HepG2 (cell line): ENCODE results near the gene PADI2. TPM values are rescaled to one million over a fixed set of nuclear protein-coding genes. Genes with fewer than 3 reads are reported as not detected.

Experiments
- ATAC-seq: fragments of 200-7000 bp; cut with Tn5 transposase; 3 replicates; pipeline ENCODE4 v1.9.1; 2020; ENCODE audit warnings: mild to moderate bottlenecking, moderate library complexity
- BruUV-seq: library from RNA; stranded (reverse); fragments of 400-500 nt; replicated peaks from 2 replicates; lab custom pipeline; 2021; lab: Mats Ljungman, UMichigan
- CTCF ChIA-PET: fragments of 300-600 bp; formaldehyde crosslinking; extraction: SDS; loops from one replicate; lab custom pipeline; 2021; ENCODE audit warnings: low total read pairs, inconsistent platforms, low intra/inter-chr PET ratio; lab: Yijun Ruan, JAX
- POLR2A ChIA-PET: fragments of 350-600 bp; sonication (Branson Sonifier 250); formaldehyde crosslinking; loops from one replicate; lab custom pipeline; 2020; ENCODE audit warnings: antibody characterized with exemption, inconsistent platforms; lab: Yijun Ruan, JAX
- DNase-seq: peaks from one replicate; pipeline ENCODE4 v3.0.0-alpha.2; 2015; ENCODE audit warnings: low spot score
- FAIRE-seq: peaks from 3 replicates; lab custom pipeline; 2011; peaks lifted over from hg19 to GRCh38; lab: Jason Lieb, UNC
- H2AFZ ChIP-seq: one replicate; pipeline ENCODE4 v1.6.1; 2011; ENCODE audit warnings: low read length, inconsistent platforms
- H3K27ac ChIP-seq: fragments of 300-600 bp; 3 replicates; pipeline ENCODE4 v1.8.0; 2011; ENCODE audit warnings: mixed run types, mild to moderate bottlenecking, mixed read lengths, low read length, inconsistent platforms; ENCODE audit not compliant: insufficient read depth; ENCODE audit errors: extremely low read length
- H3K27me3 ChIP-seq, 2 experiments: fragments of 200-600 bp in 1 of 2; 2 replicates in 1 of 2; 3 replicates in 1 of 2; pipeline versions ENCODE4 v1.6.0 to v1.8.0; 2011; ENCODE audit warnings: low read length in 2 of 2, mild to moderate bottlenecking in 2 of 2, moderate library complexity in 2 of 2, inconsistent platforms in 1 of 2; ENCODE audit not compliant: insufficient read depth in 2 of 2, control insufficient read depth in 1 of 2
- H3K36me3 ChIP-seq, 2 experiments: fragments of 200-600 bp in 1 of 2; replicated peaks in 1 of 2; 2 replicates in 1 of 2; 3 replicates in 1 of 2; pipeline versions ENCODE4 v1.5.1 to v1.8.0; 2011; ENCODE audit warnings: low read length in 2 of 2, inconsistent platforms in 1 of 2; ENCODE audit not compliant: insufficient read depth in 2 of 2, control insufficient read depth in 1 of 2
- H3K4me1 ChIP-seq: 2 replicates; pipeline ENCODE4 v1.5.1; 2012; ENCODE audit warnings: low read length, inconsistent platforms; ENCODE audit not compliant: insufficient read depth
- H3K4me2 ChIP-seq: 2 replicates; pipeline ENCODE4 v1.6.0; 2011; ENCODE audit warnings: low read depth, low read length, inconsistent platforms
- H3K4me3 ChIP-seq, 3 experiments: fragments of 200-600 bp in 1 of 3; sonication (generic), shearing (Covaris generic) in 1 of 3; replicated peaks in 1 of 3; 2 replicates each; pipeline ENCODE4 v1.5.1; 2011 to 2016; ENCODE audit warnings: low read length in 3 of 3, inconsistent platforms in 2 of 3, low read depth in 2 of 3, mild to moderate bottlenecking in 2 of 3, control low read depth in 1 of 3, mixed read lengths in 1 of 3; ENCODE audit not compliant: insufficient read depth in 1 of 3
- H3K79me2 ChIP-seq: one replicate; pipeline ENCODE4 v1.6.1; 2011; ENCODE audit warnings: low read length, inconsistent platforms; ENCODE audit not compliant: insufficient read depth
- H3K9ac ChIP-seq: 2 replicates; pipeline ENCODE4 v1.6.0; 2011; ENCODE audit warnings: mild to moderate bottlenecking, low read depth, low read length, inconsistent platforms; ENCODE audit not compliant: insufficient read depth
- H3K9me3 ChIP-seq: 2 replicates; pipeline ENCODE4 v1.5.1; 2012; ENCODE audit warnings: mild to moderate bottlenecking, low read length
- H4K20me1 ChIP-seq: 2 replicates; pipeline ENCODE4 v1.6.0; 2011; ENCODE audit warnings: inconsistent platforms, mild to moderate bottlenecking, low read length, moderate library complexity; ENCODE audit not compliant: insufficient read depth
- EZH2 ChIP-seq: conservative IDR thresholded peaks from 2 replicates; pipeline ENCODE4 v1.6.1; 2012; ENCODE audit warnings: mild to moderate bottlenecking, low read depth, low read length, moderate library complexity
- HCFC1 ChIP-seq: fragments of 150-350 bp; IDR thresholded peaks from 2 replicates; pipeline ENCODE4 v1.6.1; 2014; ENCODE audit warnings: low read depth, low read length
- HNRNPLL ChIP-seq: fragments of 200-400 bp; formaldehyde crosslinking; IDR thresholded peaks from 2 replicates; pipeline ENCODE4 v1.6.1; 2017; ENCODE audit warnings: mild to moderate bottlenecking, low read depth, low read length; ENCODE audit not compliant: poor library complexity, severe bottlenecking
- KMT2A ChIP-seq: sonication (generic); formaldehyde crosslinking; IDR thresholded peaks from 2 replicates; pipeline ENCODE4 v1.4.0; 2020; ENCODE audit warnings: missing genetic modification reagents
- MAZ ChIP-seq, 2 experiments: sonication (generic) in 1 of 2; formaldehyde crosslinking in 1 of 2; IDR thresholded peaks; 2 replicates each; pipeline versions ENCODE4 v1.5.0 to v1.6.1; 2012 to 2020; ENCODE audit warnings: low read depth in 2 of 2, mild to moderate bottlenecking in 2 of 2, borderline replicate concordance in 1 of 2, improper control_type of control experiment in 1 of 2, low read length in 1 of 2, missing genetic modification reagents in 1 of 2, moderate library complexity in 1 of 2
- SIX4 ChIP-seq: sonication (generic); formaldehyde crosslinking; IDR thresholded peaks from 2 replicates; pipeline ENCODE4 v1.4.0; 2020; ENCODE audit warnings: missing genetic modification reagents
- ZBTB21 ChIP-seq: sonication (generic); formaldehyde crosslinking; IDR thresholded peaks from 2 replicates; pipeline ENCODE4 v1.4.0; 2020; ENCODE audit warnings: missing genetic modification reagents
- ZNF224 ChIP-seq: sonication (generic); formaldehyde crosslinking; IDR thresholded peaks from 2 replicates; pipeline ENCODE4 v1.5.0; 2020; ENCODE audit warnings: mild to moderate bottlenecking, missing genetic modification reagents
- ZNF232 ChIP-seq: sonication (generic); formaldehyde crosslinking; IDR thresholded peaks from 2 replicates; pipeline ENCODE4 v1.4.0; 2020; ENCODE audit warnings: missing genetic modification reagents, borderline replicate concordance
- ZNF496 ChIP-seq: sonication (generic); formaldehyde crosslinking; IDR thresholded peaks from 2 replicates; pipeline ENCODE4 v1.8.1; 2023; ENCODE audit warnings: mild to moderate bottlenecking, moderate library complexity, missing genetic modification reagents; ENCODE audit not compliant: insufficient replicate concordance
- ZNF879 ChIP-seq: sonication (generic); formaldehyde crosslinking; IDR thresholded peaks from 2 replicates; pipeline ENCODE4 v1.8.1; 2023; ENCODE audit warnings: missing genetic modification reagents
- WGBS: methylation state at CpG from one replicate; pipeline ENCODE4 v1.1.6; 2017; ENCODE audit warnings: low lambda C conversion rate; 5-methylcytosine and 5-hydroxymethylcytosine counted together
- in situ Hi-C: cut with HindIII; loops from 2 replicates; pipeline ENCODE4 v1.10.0; 2017; ENCODE audit warnings: low pct_unique_long_range_greater_than_20kb; ENCODE audit not compliant: extremely low pct_ligation_motif_present
- intact Hi-C: fragments of 100-400 bp; cut with micrococcal nuclease; formaldehyde crosslinking; loops from one replicate; pipeline ENCODE4 v1.10.0; 2022; ENCODE audit not compliant: unreplicated experiment
- polyA plus RNA-seq, 8 experiments: library from polyadenylated mRNA; depleted of rRNA in 3 of 8; stranded (reverse) in 7 of 8; unstranded in 1 of 8; fragments of >200 nt; fragmentation: Illumina TruSeq in 4 of 8; extraction: Trizol in 4 of 8; gene quantifications; 2 replicates each; pipeline versions ENCODE4 v1.2.1 to v1.2.3, GENCODE V29; 2011 to 2016; ENCODE audit warnings: low read depth in 4 of 8, missing spikeins in 1 of 8, mixed read lengths in 1 of 8; ENCODE audit not compliant: insufficient read depth in 1 of 8
- total RNA-seq, 5 experiments: library from RNA; depleted of rRNA; stranded (reverse); fragments of >200 nt; fragmentation: Illumina TruSeq; extraction: Trizol; gene quantifications; 2 replicates each; pipeline ENCODE4 v1.2.3, GENCODE V29; 2016; ENCODE audit warnings: low read depth in 1 of 5
- TF ChIP-seq, protein P1 (sequence below): sonication (generic); formaldehyde crosslinking; IDR thresholded peaks from 2 replicates; pipeline ENCODE4 v1.4.0; 2020; ENCODE audit warnings: missing genetic modification reagents, borderline replicate concordance
- TF ChIP-seq, protein P2 (sequence below): sonication (generic); formaldehyde crosslinking; IDR thresholded peaks from 2 replicates; pipeline ENCODE4 v1.4.0; 2020; ENCODE audit warnings: missing genetic modification reagents

The PADI2 gene
- total and polyA plus RNA-seq, 2 of the 13 experiments (the other 11 are each of a cell fraction or from before 2014, with no cell fraction given), result not detected

DNA sequence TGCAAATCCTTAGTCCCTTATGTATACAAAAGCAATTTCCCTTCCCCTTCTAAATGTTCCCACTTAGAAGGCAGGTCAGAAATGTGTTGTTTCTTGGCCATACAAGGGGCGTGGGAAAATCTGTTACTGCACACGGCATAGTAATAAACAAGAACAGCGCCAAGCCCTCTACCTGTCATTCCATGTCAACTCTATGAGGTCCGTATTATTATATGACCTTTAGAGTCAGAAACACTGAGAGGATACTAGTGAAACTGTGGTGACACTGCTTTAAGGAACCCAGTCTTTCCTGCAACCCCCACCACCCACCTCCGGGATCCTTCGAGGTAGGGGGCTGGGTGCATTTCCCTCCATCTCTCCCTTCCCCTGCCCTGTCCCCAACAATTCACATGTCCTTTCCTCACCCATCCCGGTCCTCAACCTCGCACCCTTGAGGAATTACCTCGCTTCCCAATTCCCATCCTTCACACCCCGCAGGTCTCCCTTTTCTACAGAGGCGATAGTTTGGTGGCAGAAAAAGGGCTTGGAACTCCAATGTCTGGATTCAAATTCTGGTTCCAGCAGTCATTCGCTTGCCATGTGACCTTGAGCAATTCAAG, 66.1 kb downstream of the PADI2 start:
- Histone ChIP-seq H3K4me2 (peak overlapping the region; percentile 96), H3K9ac (peak overlapping the region; percentile 82), H4K20me1 (no peaks in the 10 kb centered on the region), H3K27me3 (no peaks in the 10 kb centered on the region; a peak in 1 of 5 replicates), H3K79me2 (peaks cover 23% of the 10 kb centered on the region), H3K36me3 (peaks cover 0 to 3% of the 10 kb centered on the region in 2 experiments; a peak in 1 of 5 replicates), H3K9me3 (no peaks in the 10 kb centered on the region), H2AFZ (no peak overlapping the region), H3K4me3 (peak overlapping the region; percentile 77 to 94 (median 93)), H3K27ac (peak overlapping the region; percentile 75), H3K4me1 (peaks cover 45% of the 10 kb centered on the region)
- CTCF ChIA-PET, result no interaction called here
- POLR2A ChIA-PET, result no interaction called here
- in situ Hi-C loops (no loop called here), intact Hi-C loops (no loop called here)
- TSS peak; percentile 58 for BruUV-seq
- WGBS, result 2% methylated on average over 12 of the region's 12 CpGs
- ATAC-seq, result peak; percentile 7; the same call in 1 of the 3 replicates
- FAIRE-seq, result no peak
- no peak for DNase-seq
- TF ChIP-seq KMT2A (CRISPR knock-in tag) (no peak), ZBTB21 (no peak), ZNF224 (CRISPR knock-in tag) (0 out of 2 replicates have a peak, but pooled peaks have one; percentile 56), ZNF879 (CRISPR knock-in tag) (0 out of 2 replicates have a peak, but pooled peaks have one; percentile 28), ZNF496 (CRISPR knock-in tag) (no peak)

DNA sequence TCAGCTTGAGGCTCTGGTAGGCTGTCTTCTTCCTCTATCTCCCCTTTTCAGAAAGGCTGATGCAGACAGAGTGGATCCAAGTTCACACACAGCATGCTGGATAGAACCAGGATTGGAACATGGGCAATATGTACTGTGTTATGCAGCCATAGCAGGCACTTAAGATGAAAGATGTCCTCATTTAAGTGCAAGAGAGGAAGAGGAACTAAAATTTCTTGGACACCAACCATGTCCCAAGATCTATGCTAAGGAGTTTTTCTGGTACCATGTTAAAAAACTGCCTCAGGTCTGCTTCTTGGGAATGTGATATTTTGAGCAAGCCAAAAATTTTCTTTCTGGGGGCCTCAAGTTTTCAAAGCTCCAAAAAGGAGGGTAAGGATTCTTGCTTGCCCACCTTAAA, 66.6 kb downstream of the PADI2 start:
- CTCF ChIA-PET, result no interaction called here
- H3K9me3 ChIP-seq, result no peaks in the 10 kb centered on the region
- H3K4me2 ChIP-seq, result peak overlapping the region; percentile 96
- no TSS peak for BruUV-seq
- no peak for ATAC-seq
- H3K79me2 ChIP-seq, result peaks cover 23% of the 10 kb centered on the region
- H3K4me3 ChIP-seq, result peak overlapping the region; percentile 77 to 94 (median 93); a peak in 5 of 6 replicates
- H2AFZ ChIP-seq, result no peak overlapping the region
- peaks cover 0 to 3% of the 10 kb centered on the region in 2 experiments; a peak in 1 of 5 replicates for H3K36me3 ChIP-seq
- peak overlapping the region; percentile 82; the same call in 1 of the 2 replicates for H3K9ac ChIP-seq
- H4K20me1 ChIP-seq, result no peaks in the 10 kb centered on the region
- H3K27ac ChIP-seq, result peak overlapping the region; percentile 75
- H3K4me1 ChIP-seq, result peaks cover 45% of the 10 kb centered on the region
- in situ Hi-C loops (no loop called here), intact Hi-C loops (no loop called here)
- no peaks in the 10 kb centered on the region; a peak in 1 of 5 replicates for H3K27me3 ChIP-seq
- POLR2A ChIA-PET, result no interaction called here
- no peak for DNase-seq
- FAIRE-seq, result no peak
- TF ChIP-seq HNRNPLL (no peak), SIX4 (CRISPR knock-in tag) (no peak), EZH2 (no peak), MAZ (IDR thresholded peaks at IDR 0.05; ENCODE audit: borderline replicate concordance, low read depth, low read length) (no peak), MAZ (CRISPR knock-in tag; IDR thresholded peaks at IDR 0.05; ENCODE audit: low read depth) (no peak), HCFC1 (no peak), ZNF232 (CRISPR knock-in tag) (no peak)
- TF ChIP-seq, protein P1, sequence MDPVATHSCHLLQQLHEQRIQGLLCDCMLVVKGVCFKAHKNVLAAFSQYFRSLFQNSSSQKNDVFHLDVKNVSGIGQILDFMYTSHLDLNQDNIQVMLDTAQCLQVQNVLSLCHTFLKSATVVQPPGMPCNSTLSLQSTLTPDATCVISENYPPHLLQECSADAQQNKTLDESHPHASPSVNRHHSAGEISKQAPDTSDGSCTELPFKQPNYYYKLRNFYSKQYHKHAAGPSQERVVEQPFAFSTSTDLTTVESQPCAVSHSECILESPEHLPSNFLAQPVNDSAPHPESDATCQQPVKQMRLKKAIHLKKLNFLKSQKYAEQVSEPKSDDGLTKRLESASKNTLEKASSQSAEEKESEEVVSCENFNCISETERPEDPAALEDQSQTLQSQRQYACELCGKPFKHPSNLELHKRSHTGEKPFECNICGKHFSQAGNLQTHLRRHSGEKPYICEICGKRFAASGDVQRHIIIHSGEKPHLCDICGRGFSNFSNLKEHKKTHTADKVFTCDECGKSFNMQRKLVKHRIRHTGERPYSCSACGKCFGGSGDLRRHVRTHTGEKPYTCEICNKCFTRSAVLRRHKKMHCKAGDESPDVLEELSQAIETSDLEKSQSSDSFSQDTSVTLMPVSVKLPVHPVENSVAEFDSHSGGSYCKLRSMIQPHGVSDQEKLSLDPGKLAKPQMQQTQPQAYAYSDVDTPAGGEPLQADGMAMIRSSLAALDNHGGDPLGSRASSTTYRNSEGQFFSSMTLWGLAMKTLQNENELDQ, result no peak
- TF ChIP-seq, protein P2, sequence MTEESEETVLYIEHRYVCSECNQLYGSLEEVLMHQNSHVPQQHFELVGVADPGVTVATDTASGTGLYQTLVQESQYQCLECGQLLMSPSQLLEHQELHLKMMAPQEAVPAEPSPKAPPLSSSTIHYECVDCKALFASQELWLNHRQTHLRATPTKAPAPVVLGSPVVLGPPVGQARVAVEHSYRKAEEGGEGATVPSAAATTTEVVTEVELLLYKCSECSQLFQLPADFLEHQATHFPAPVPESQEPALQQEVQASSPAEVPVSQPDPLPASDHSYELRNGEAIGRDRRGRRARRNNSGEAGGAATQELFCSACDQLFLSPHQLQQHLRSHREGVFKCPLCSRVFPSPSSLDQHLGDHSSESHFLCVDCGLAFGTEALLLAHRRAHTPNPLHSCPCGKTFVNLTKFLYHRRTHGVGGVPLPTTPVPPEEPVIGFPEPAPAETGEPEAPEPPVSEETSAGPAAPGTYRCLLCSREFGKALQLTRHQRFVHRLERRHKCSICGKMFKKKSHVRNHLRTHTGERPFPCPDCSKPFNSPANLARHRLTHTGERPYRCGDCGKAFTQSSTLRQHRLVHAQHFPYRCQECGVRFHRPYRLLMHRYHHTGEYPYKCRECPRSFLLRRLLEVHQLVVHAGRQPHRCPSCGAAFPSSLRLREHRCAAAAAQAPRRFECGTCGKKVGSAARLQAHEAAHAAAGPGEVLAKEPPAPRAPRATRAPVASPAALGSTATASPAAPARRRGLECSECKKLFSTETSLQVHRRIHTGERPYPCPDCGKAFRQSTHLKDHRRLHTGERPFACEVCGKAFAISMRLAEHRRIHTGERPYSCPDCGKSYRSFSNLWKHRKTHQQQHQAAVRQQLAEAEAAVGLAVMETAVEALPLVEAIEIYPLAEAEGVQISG (CRISPR knock-in tag), result no peak
